Muscle layer of colon (tissue), 2 donors: ENCODE results near the gene USH1G.

Experiments
- H3K27ac ChIP-seq: one replicate; pipeline ENCODE4 v1.7.0; 2013; ENCODE audit warnings: low read depth, mild to moderate bottlenecking, low read length, moderate library complexity
- H3K27me3 ChIP-seq, 2 donors: one replicate each; pipeline ENCODE4 v1.7.0; 2013; ENCODE audit warnings: low read length in 2 of 2, mild to moderate bottlenecking in 2 of 2; ENCODE audit not compliant: insufficient read depth in 2 of 2, control insufficient read depth in 1 of 2
- H3K36me3 ChIP-seq: one replicate; pipeline ENCODE4 v1.7.0; 2013; ENCODE audit warnings: mild to moderate bottlenecking, low read length; ENCODE audit not compliant: insufficient read depth
- H3K4me1 ChIP-seq: one replicate; pipeline ENCODE4 v1.7.0; 2013; ENCODE audit warnings: mild to moderate bottlenecking, low read length; ENCODE audit not compliant: insufficient read depth
- H3K4me3 ChIP-seq, 2 donors: one replicate each; pipeline ENCODE4 v1.7.0; 2013; ENCODE audit warnings: low read length in 2 of 2, low read depth in 1 of 2, mild to moderate bottlenecking in 1 of 2, moderate library complexity in 1 of 2
- H3K9ac ChIP-seq: one replicate; pipeline ENCODE4 v1.7.0; 2013; ENCODE audit warnings: low read length
- H3K9me3 ChIP-seq: one replicate; pipeline ENCODE4 v1.7.0; 2013; ENCODE audit warnings: mild to moderate bottlenecking, low read length
- donor health status: abdominal sarcoma.
- donor health status: Adenocarcinoma of cecum.

USH1G gene

DNA sequence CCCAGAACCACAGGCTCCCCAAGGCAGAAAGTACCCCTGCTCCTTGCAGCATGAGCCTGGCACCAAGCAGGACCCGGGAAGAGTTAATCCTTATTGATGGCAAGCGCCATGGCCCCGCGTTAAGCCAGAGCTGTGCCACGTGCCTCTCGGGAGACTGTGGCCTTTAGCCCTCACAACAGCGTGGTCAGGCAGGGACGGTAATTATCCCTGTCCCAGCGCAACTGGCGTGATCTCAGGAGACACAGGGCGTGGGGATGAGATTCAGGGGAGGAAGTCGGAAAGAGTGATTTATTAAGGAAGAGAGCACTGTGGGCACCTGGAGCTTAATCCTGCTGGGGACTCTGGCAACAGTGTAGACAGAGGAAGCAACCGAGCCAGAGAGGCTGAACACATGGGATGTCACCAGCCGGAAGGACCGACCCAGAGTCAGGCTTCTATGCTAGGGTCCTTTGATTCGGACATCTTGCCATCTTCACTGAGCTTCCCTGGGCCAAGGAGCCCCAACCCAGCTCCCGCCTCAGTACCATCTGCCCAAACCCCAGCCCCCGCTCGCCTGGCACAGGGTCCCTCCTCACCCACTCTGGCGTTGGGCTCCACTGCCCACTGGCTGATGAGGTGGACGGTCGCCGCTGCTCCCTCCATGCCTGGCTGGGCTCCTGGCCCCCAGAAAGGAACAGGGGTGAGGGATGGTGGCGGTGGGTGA, 29.5 kb upstream of the USH1G start:
- H3K27me3 ChIP-seq: peaks cover 0 to 18% of the 10 kb centered on the region in 2 donors
- H3K36me3 ChIP-seq: no peaks in the 10 kb centered on the region
- H3K9ac ChIP-seq: no peak overlapping the region
- no peak overlapping the region for H3K4me3 ChIP-seq
- no peaks in the 10 kb centered on the region for H3K4me1 ChIP-seq
- H3K27ac ChIP-seq: no peak overlapping the region
- H3K9me3 ChIP-seq: no peaks in the 10 kb centered on the region

DNA sequence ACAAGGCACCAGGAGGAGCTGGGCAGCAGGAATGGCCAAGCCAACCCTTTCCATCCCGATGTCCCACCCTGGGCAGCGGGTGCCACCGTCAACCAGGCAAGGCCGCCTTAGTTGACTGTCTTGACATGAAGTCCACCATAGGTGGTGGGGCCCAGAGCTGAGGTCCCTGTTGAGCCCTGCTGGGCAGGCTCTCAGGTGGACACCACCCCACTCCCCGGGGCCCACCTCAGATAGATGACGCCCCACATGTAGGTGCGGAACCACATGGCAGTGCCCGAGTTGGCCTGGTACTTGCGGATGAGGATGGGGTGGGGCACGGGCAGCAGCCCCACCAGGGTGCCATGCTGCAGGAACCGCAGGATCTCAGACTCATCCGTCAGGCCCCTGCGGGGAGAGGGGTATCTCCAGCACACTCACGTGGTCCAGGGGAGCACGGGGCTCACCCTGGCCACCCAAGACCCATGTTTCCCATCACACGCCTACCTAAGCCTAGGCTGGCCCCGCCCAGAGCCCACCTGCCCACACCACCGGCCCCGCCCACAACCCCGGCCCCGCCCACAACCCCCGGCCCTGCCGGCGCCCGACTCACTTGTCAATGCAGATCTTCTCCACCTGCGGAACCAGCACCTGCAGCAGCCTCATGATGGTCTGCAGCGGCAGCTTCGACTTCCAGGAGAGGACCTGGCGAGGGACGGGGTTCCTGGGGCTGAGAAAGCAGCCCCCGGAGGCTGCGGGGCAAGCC, 28.8 kb upstream of the USH1G start:
- Histone ChIP-seq H3K4me3 (no peak overlapping the region), H3K27me3 (peaks cover 0 to 21% of the 10 kb centered on the region in 2 donors), H3K27ac (no peak overlapping the region), H3K9me3 (no peaks in the 10 kb centered on the region), H3K4me1 (no peaks in the 10 kb centered on the region), H3K36me3 (no peaks in the 10 kb centered on the region), H3K9ac (no peak overlapping the region)

DNA sequence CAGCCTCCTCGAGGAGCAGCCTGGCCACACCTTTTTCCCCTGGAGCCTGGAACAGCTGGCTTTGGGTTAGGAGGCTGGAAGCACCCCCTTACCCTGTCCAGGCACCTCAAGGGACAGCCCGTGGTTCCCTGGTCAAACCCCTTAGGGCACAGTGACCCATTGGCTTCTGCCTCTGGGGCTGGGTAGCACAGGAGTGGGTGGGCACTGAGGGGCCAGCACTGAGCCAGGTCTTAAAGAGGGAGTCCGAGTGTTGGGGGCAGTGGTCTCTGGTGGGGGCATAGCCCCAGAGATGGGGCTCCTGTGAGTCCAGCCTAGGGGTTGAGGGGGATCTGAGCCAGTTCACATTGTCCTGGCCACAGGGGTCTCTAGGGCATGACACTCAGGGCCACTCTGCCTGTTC, 28.0 kb upstream of the USH1G start:
- H3K27ac ChIP-seq: no peak overlapping the region
- H3K9ac ChIP-seq: no peak overlapping the region
- H3K4me1 ChIP-seq: no peaks in the 10 kb centered on the region
- H3K4me3 ChIP-seq: no peak overlapping the region
- H3K9me3 ChIP-seq: no peaks in the 10 kb centered on the region
- peaks cover 0 to 21% of the 10 kb centered on the region in 2 donors for H3K27me3 ChIP-seq
- H3K36me3 ChIP-seq: no peaks in the 10 kb centered on the region

DNA sequence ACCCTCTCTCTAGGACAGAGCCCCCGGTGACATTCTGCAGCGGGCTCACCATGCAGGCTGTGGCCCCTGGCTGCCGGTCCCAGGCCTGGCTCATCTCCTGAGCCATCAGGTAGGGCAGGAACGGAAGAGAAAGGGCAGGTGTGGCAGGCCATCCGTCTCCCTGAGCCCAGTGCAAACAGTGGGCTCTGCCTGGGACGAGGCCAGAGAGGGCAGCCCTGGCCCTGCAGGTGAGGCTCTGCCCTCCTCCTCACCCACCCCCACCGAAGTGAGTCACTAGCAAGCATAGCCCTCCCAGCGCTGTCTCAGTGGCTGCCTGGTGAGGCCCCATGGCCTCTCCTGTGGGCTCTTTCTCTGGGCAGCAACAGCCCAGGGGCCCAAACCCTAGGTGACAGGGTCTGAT, 27.2 kb upstream of the USH1G start:
- H3K4me3 ChIP-seq: no peak overlapping the region
- peaks cover 0 to 21% of the 10 kb centered on the region in 2 donors for H3K27me3 ChIP-seq
- no peaks in the 10 kb centered on the region for H3K4me1 ChIP-seq
- H3K9me3 ChIP-seq: no peaks in the 10 kb centered on the region
- no peaks in the 10 kb centered on the region for H3K36me3 ChIP-seq
- H3K9ac ChIP-seq: no peak overlapping the region
- no peak overlapping the region for H3K27ac ChIP-seq

DNA sequence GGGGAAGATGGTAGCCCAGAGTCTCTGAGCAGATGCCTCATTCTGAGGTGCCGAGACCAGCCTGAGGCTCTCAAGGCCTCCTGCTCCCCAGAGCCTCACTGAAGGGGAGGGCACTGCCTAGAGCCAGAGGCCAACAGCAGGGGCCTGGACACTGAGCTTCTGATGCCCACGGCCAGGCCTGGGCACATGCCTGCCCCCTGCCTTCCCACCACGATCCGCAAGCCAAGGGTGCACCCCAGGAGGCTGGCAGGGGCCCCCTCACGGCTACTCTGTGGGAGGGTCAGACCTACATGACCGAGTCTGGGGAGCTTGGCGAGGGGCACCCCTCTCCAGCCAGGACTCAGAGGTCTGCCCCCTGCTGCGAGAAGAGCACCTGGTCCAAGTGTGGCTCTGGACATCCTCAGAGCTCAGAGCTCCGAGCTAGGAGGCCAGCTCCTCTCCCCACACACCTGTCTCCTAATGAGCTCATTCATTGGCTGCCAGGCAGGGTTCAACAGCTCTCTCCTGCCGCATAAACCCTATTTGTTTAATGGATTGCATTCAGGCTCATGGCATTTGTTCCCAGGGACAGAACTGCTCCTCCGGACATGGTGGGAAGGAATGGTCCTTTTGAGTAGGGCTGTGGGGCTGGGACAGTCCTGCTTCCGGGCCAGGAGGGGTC, 26.5 kb upstream of the USH1G start:
- peaks cover 0 to 21% of the 10 kb centered on the region in 2 donors for H3K27me3 ChIP-seq

DNA sequence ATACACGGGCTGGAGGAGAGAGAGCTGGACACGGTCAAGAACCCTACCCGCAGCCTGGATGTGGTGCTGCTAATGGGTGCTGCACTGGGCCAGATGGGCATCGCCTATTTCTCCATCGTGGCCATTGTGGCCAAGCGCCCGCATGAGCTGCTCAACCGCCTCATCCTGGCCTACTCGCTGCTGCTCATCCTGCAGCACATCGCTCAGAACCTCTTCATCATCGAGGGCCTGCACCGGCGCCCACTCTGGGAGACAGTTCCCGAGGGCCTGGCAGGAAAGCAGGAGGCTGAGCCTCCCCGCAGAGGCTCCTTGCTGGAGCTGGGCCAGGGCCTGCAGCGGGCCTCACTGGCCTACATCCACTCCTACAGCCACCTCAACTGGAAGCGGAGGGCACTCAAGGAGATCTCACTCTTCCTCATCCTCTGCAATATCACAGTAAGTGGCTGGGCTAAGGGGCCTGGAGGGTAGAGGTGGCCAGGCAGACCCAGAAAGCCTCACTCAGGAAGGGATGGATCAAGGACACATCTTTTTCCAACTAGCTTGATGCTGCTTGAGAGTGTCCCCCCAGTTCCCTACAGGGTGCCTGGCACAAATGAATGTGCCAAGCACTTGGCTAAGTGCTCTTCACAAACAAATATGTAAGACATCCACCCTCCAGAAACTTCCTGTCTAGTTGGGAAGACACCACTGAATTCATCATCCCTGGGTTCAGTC, 24.1 kb upstream of the USH1G start:
- Histone ChIP-seq H3K27me3 (peaks cover 0 to 26% of the 10 kb centered on the region in 2 donors), H3K9ac (no peak overlapping the region), H3K36me3 (no peaks in the 10 kb centered on the region), H3K27ac (no peak overlapping the region), H3K4me3 (no peak overlapping the region), H3K4me1 (no peaks in the 10 kb centered on the region), H3K9me3 (no peaks in the 10 kb centered on the region)

More for the DNA sequence above, 26.5 kb upstream of the USH1G start:
- no peaks in the 10 kb centered on the region for H3K36me3 ChIP-seq
- no peak overlapping the region for H3K4me3 ChIP-seq
- H3K4me1 ChIP-seq: no peaks in the 10 kb centered on the region
- no peak overlapping the region for H3K27ac ChIP-seq
- no peaks in the 10 kb centered on the region for H3K9me3 ChIP-seq
- no peak overlapping the region for H3K9ac ChIP-seq

DNA sequence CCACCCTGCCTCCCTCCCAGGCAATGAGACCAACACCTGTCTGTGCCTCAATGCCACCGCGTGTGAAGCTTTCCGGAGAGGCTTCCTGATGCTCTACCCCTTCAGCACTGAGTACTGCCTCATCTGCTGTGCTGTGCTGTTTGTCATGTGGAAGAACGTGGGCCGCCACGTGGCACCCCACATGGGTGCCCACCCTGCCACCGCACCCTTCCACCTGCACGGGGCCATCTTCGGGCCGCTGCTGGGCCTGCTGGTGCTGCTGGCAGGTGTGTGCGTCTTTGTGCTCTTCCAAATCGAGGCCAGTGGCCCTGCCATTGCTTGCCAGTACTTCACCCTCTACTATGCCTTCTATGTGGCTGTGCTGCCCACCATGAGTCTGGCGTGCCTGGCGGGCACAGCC, 23.6 kb upstream of the USH1G start:
- no peak overlapping the region for H3K27ac ChIP-seq
- H3K9ac ChIP-seq: no peak overlapping the region
- H3K4me1 ChIP-seq: no peaks in the 10 kb centered on the region
- H3K9me3 ChIP-seq: no peaks in the 10 kb centered on the region
- H3K36me3 ChIP-seq: no peaks in the 10 kb centered on the region
- peaks cover 0 to 26% of the 10 kb centered on the region in 2 donors for H3K27me3 ChIP-seq
- no peak overlapping the region for H3K4me3 ChIP-seq

DNA sequence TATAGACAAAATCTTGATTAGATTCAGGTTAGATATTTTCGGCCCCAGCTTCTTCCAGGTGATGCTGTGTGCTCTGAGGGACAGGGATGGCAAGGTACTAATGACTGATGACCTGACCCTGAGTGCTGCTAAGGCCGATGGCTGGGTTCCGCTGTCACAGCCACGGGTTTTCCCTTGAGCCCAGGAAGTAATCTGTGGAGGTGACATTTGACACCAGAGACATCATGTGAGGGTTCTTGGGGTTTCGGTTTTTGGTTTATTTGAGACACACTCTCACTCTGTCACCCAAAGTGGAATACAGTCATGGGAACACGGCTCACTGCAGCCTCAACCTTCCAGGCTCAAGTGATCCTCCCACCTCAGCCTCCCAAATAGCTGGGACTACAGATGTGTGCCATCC, 22.5 kb upstream of the USH1G start:
- Histone ChIP-seq H3K9ac (no peak overlapping the region), H3K36me3 (no peaks in the 10 kb centered on the region), H3K9me3 (no peaks in the 10 kb centered on the region), H3K4me1 (no peaks in the 10 kb centered on the region), H3K27ac (no peak overlapping the region), H3K27me3 (peaks cover 0 to 22% of the 10 kb centered on the region in 2 donors), H3K4me3 (no peak overlapping the region)

DNA sequence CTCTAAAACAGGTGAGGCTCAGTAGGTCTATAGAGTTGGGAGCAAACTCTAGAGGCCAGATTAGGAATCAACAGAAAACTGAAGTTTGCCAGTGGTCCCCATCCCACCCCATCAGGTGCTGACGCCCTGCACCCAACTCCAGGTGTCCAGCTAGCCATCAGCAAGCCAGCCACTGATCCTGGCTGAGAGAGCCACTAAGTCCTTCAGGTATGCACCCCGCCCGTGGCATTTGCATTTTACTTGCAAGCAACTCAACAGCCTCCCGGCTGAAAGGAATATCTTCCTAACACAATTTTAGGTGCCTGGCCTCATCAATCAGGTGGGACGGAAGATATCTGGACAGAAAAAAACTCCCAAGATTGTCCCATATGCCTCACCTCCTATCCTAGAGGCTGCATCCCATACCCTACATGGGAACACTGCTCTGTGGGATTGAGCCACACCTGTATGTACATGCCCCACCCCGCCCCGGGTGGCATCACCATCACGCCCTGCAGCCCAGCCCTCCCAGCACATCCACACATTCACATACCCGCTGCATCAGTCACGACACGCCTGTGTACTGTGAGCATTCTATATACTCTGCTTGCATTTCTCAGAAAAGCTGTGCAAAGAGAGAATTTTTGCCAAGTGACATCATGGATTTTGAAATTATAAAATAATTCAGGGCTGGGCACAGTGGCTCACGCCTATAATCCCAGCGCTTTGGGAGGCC, 20.9 kb upstream of the USH1G start:
- Histone ChIP-seq H3K27me3 (peaks cover 0 to 16% of the 10 kb centered on the region in 2 donors), H3K27ac (no peak overlapping the region), H3K36me3 (no peaks in the 10 kb centered on the region), H3K4me1 (no peaks in the 10 kb centered on the region), H3K4me3 (no peak overlapping the region), H3K9ac (no peak overlapping the region), H3K9me3 (no peaks in the 10 kb centered on the region)

DNA sequence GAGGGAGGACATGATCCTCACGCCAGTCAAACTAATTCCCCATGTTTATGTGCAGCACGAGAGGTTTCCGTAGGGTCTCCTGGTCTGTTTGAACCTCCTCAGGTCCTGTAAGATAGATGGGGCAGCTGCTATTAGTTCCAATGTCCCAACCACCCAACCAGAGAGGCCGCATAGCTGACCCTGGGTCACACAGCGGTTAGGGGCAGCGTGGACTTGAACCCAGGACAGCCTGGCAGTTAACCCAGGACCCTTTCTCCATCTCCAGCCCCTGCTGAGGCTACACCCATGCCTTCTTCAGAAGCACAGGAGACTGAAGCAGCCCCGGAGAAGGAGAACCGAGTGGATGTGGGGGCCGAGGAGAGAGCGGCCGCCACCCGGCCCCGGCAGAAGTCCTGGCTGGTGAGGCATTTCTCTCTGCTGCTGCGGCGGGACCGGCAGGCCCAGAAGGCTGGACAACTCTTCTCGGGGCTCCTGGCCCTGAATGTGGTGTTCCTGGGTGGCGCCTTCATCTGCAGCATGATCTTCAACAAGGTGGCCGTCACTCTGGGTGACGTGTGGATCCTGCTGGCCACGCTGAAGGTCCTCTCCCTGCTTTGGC, 18.2 kb upstream of the USH1G start:
- H3K27ac ChIP-seq: no peak overlapping the region
- H3K4me1 ChIP-seq: no peaks in the 10 kb centered on the region
- H3K4me3 ChIP-seq: no peak overlapping the region
- no peaks in the 10 kb centered on the region for H3K36me3 ChIP-seq
- H3K27me3 ChIP-seq: peaks cover 18 to 34% of the 10 kb centered on the region in 2 donors
- no peak overlapping the region for H3K9ac ChIP-seq
- H3K9me3 ChIP-seq: no peaks in the 10 kb centered on the region
